Stimulated activated CD8-positive, alpha-beta memory T cell treated with anti-CD3 and anti-CD28 coated beads, Interleukin-15, amount 100 ng/mL, for 1 hour (primary cell): ENCODE data around the gene LRRC8C.
"Not testable (repeated sequence)": the region's sequence is repeated elsewhere in the genome, so short reads cannot be mapped to it uniquely, and the experiment has no call there.

Experiments
- DNase-seq: peaks from one replicate; pipeline ENCODE4 v3.0.0-alpha.2; 2020; ENCODE audit warnings: low read depth

Gene LRRC8C

DNA sequence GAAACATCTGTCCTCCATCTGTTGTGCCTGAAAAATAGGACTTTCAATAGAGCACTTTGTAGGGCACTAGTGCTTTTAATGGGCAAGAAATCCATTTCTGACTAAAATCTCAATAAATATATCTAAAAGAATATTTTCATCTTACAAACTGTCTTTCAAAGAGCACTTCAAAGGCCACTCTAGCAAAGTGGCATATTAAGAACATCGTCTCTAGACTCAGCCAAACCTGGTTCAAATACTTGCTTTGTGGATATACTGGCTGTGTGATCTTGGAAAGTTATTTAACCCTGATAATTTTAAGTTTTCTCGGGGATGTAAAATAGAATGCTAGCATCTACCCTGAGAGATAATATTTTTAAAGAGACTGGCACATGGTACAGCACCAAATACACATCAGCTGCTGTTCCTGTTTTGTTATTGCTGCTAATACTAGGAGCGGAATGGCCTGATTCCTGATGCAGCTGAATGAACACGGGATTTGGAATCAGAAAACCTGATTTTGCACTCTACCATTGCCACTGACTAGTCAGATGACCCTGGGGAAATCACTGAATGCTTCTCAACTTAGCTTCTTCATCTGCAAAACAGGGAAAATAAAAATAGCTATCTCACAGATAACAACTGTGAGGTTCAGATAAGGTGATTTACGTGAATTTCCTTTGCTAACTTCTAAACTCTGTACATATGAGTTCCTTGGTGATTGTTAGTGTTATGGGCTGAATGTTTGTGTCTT, 25.2 kb upstream of the LRRC8C start:
- DNase-seq = no peak

DNA sequence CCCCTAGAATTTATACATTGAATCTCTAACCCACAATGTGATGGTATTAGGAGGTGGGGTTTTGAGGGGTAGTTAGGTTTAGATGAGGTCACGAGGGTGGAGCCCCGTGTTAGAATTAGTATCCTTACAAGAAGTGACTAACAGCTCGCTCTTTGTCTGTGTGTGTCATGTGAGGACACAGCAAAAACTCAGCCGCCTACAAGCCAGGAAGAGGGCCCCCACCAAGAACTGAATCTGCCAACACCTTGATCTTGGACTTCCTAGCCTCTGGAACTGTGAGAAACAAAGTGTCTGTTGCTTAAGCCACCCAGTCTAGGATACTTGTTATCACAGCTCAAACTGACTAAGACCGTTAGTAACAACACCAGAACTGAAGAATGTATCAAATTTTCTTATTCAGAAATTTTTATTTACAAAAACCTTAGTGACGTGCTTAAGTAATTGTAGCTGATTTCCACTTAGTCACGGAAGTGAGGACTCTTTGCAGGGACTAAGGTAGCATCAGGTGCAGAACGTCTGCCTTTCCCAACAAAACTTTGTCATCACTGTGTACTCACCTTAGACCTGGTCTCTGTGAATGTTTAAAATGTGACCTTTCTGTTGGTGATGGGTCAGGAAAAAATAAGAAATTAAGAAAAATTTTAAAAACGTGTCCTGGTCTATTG, 24.5 kb upstream of the LRRC8C start:
- DNase-seq = peak; percentile 46

DNA sequence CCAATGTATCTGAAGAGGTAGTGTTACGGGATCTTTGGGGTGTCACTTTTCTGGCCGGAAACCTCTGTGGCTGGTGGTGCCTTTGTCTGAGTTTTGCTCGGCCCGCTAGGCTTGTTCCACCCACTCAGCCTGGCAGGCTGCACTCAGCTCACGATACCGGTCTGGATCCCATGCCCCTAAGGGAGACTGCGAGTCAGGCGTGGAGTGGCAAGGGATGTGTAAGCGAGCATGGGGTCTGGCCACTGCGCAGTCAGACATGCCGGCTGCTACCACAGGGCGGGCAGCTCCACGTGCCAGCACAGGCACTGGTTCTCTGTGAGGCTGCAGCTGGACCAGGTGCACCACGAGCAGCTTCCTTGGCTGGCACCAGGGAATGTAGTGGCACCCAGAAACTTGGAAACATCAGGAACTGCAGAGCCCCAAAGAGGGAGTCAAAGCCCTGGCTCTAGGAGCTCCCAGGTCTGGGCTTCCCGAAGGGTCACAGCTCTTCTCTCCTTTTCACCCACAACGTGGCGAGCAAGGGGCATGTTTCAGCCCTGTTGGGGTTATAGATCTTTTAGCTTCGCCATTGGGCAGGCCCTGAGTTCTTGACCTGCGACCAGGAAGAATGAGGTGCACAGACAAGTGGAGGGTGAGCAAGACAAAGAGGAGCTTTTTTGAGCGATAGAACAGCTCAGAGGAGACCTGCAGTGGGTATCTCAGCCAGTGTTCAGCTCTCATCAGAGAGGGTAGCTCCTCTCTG, 23.8 kb upstream of the LRRC8C start:
- no peak for DNase-seq

DNA sequence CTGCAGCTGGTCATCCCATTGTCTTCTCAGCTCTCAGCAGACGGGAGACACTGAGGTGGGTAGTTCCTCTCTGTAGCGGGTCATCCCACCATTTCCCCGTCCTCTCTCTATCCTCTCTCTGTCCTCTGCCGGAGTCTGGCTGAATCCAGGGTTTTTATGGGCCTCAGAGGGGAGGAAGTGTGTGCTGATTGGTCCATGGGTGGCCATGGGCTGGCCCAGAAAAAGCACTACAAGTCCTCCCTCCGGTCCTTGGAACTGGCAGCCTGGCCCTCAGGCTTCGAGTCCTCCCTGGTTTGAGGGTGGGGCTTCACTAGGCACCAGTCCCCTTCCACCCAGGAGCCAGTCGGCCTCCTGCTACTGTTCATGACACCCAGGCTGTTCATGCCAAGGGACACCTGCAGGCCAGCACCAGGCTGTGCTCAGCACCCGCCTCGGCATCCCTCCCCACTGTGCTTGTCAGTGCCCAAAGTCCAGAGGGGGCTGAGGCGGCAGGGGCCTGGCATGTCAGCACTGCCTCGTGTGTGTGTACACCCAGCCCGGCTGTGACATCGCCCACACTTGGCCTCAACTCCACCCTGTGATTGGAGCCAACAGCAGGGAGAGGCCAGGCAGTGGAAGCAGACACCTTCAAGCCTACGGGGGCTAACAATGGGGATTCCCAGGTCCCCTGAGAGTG, 23.0 kb upstream of the LRRC8C start:
- DNase-seq = no peak

DNA sequence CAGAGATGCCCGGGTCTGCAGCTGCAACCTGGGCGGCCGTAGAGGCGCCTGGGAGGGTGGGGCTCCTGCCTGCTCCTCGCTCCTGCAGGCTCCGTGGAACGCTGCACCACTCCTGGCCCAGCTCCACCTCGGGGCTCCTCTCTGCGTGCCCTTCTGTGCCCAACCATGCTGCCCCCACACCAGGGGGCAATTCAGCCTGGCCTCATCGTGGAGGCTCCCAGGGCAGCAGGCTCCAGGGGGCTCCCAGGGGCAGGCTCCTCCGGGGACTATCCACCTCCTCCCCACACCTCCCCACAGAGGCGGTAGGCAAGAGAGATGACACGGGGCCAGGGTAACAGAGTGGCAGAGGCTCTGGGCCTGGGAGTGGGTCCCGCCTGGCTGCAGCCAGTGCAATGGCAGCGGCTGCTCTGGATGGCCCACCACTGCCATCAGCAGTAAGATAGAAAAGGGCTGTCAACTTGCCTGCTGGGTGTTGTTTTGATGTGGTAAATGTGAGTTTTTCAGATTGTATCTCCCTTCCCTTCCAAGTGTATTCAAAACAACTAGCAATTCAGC, 22.4 kb upstream of the LRRC8C start:
- DNase-seq = no peak

DNA sequence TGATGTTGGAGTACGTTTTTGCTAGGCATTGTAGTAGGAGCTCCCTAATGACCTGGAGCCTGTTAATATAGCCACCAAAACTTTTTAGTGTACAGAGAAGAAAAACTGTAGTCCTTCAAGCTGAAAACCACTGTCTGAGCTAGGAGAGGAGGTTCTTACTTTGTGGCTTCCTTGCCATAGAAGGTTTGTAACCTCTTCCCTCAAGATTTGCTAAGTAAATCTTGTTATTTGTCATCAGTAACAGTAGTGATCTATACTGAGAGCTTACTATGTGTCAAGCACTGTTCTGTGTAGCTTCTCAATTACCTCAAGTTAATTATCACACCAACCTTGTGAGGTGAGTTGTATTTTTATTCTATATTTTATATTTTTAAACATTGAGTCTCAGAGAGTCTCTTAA, 21.2 kb upstream of the LRRC8C start:
- DNase-seq = no peak

DNA sequence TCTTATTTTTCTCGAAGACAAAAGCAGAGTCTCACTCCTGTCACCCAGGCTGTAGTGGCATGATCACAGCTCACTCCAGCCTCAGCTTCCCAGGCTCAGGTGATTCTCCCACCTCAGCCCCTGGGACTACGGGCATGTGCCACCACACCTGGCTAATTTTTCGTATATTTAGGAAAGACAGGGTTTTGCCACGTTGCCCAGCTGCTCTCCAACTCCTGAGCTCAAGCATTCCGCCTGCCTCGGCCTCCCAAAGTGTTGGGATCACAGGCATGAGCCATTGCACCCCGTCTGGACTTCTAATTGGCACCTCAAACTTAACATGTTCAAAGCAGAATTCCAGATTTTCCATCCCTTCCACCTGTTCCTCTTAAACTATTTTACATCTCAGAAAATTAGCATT, 19.0 kb upstream of the LRRC8C start:
- no peak for DNase-seq

DNA sequence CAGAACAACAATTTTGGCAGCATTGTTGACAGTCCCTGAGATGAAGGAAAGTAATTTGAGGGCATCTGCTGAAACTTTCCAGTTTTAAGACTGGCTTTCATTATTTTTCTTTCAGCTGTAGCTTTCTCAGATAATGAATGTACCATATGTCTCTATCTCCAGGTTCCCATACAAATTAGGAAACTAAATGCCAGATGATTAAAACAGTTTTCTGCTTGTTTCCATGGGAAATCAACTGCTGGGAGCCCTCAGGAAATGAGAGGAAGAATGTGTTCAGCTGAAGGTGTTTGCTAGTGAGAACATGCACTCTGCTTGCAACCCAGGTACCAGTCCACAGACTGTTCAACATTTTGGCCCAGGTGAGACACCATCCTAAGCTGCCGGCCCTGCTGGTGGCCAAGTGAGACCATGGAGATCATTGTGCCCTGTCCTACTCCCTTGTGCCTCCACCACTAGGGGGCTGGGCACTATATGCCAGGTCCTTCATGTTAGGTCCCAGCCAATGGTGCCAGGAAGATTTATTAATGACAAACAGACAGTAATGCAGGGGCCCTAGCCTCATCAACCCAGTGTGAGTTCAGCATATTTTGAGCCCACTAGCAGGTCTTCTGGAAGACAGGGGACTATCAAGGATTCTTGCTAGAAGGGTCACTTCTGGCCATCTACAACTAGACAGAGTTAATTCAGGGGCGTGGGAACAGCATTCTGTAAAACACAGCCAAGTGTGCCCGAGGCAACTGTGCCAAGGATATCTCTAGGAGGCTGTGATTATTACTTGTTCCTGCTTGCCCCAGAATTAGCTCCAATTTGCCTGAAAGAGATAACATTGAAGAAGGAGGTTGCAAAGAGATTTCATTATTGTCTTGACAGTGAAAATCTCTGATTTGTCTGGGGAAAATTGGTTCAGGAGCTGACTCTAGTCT, 17.0 kb upstream of the LRRC8C start:
- DNase-seq = no peak

DNA sequence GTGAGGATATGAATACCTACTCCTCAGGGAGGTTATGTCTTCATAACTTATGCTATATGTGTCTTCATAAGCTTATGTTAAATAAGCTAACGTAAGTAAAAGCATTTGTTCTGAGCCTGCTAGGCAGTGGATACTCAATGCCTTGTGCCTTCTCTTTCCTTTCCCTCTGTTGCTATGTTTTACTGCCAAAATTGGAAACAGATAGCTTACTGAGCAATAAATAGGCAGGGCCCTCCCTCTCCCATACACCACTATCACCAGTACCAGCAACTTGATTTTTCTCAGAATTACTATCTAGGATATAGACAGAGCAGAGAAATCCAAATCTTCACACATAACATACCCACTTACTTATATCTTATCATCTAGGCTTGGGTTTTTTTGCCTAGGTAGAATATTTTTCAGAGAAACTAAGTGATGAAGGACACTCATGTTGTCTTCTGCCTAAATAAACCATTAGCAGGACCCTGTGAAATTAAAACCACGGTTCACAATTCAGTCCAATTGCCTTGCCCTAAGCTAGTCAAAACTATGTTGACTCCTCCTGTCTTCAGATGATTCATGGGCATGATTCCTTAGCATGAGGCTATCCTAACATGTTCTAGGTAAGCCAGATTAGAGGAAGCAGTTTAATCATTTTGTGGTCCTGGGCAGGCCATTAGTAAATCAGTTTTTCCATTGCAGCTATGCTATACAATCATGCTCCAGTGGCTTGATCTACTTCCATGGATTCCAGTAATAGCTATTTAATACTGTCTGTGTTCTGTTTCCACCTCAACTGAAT, 15.9 kb upstream of the LRRC8C start:
- no peak for DNase-seq

DNA sequence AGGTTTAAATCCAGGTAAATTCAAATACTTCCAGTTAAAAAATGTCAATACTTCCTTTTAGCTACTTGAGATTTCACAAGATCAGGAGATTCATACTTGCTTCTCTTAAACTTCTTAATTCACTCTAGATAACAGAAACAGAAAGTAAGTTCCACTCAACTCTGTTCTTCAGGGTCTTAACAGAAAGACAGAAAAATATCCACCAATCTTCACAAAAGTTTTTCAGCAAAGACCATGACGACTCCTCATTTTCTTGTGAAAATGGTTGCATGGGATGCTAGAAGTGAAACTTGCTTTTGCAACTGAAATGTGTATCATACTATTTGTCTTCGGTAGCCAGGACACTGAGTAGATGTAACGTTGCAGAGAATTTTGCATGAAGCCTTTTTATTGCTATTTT, 12.3 kb upstream of the LRRC8C start:
- DNase-seq = no peak

DNA sequence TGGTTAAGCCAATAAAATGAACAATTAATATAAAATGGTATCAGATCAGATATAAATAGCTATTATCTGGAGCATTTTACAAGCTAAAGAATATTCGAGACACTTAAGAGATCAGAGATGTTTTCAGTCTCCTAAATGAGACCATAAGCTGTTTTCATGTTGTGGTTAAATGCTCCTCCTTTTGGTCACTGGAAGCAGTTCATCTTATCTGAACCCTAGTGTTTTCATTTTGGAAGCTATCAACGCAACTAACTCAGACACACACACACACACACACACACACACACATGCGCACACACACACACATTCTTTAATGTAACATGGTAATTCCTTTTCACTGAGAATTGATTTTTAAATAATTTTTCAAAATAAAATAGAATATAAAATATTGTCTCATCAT, 10.0 kb upstream of the LRRC8C start:
- no peak for DNase-seq

DNA sequence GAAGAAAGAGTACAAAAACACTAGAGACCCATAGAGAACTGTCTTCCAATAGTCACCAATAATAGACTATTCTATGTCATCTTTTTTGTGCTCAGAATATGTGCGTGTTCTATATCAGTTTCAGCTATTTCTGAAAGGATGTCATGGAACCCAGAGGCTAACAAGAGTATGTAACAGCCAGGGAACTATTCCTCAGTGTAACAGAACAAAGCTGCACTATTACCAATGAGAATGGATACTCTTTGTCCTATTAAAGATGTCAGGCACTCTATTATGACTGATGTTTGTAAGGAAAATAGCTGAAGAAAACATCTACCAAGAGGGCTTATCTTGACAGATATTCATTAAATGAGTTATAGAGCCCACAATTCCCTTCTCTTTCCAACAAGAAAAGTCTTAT, 8.6 kb upstream of the LRRC8C start:
- no peak for DNase-seq

DNA sequence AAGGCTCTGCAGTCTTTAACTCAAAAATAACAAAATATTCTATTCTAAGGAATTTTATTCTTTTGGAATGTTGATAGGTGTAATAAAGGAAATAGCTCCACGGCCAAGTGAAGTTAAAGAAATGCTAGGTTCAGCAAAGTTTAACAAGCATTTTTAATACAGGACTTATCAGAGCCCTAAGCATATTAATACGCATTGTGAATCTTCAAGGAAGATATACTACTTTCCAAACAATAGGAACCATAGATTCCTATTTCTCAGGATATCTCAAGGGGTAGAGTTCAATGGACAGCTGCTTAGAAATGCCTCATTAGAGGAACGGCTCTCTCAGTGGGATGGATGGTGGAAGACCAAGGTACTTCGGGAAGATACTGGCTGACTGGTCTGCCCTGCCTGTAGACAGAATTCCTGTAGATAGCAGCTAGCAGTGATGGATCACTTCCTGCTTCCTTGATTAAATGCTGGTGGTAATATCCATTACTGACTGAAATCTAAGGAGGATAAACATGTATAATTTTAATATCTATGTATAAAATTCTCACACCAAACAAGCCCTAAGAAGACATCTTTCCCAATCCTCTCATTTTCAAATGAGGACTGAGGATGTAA, 8.1 kb upstream of the LRRC8C start:
- no peak for DNase-seq

DNA sequence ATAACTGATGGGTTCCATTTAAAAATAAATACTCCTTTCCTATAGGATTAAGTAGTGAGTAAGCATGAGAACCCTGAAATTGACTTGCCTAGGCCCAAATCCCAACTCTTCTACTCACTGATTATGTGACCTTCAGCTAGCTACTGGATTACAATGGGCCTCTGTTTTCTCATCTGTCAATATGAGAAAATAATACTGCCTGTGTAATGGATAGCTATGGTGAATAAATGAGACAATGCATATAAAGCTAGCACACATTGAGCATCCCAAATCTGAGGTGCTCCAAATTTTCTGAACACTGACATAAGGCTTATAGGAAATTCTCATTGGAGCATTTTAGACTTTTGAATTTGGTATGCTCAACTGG, 5.3 kb upstream of the LRRC8C start:
- DNase-seq = no peak

DNA sequence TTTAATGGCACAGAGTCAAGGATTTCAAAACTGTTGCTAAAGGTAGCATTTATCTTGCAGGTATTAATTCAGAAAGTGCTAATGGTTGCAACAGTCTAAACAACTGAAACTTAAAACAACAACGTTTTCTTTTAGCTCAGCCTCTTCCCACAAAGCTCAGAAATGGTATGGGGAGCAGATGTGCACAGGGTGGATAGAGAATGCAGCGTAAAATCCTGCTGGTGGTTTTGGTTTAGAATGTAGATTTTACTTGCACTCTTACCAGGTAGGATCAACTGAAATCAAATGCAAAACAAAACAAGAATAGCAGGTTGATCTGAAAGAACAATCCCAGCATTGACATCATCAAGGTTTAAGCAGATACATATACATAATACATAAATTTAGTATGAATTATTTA, 3.8 kb upstream of the LRRC8C start:
- no peak for DNase-seq

DNA sequence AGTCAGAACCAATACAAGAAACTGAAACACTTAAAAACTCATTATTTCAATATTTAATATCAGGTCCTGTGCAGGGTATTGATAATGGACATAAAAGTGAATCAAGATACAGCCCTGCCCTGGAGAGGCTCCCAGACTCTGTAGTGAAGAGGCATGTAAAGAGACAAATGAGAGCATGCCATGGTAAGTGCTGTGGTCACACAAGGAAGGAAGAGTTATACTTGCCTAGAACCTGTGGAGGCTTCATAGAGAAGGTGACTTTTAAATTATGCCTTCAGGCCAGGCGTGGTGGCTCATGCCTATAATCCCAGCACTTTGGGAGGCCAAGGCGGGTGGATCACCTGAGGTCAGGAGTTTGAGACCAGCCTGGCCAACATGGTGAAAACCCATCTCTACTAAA, 3.3 kb upstream of the LRRC8C start:
- not testable (repeated sequence) for DNase-seq

DNA sequence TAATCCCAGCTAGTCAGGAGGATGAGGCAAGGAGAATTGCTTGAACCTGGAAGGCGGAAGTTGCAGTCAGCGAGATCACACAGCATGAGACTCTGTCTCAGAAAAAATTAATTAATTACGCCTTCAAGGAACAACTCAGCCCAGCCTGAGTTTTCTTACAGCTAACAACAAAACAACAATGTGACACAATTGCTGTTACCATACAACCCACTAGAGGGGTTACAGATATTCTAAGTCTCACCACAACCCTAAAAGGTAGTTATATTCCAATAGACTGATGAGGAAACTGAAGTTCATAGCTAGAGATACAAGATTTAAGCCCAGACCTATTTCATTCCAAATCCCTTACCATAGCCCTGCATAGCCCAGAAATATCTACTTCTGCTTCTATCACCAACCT, 2.9 kb upstream of the LRRC8C start:
- no peak for DNase-seq

DNA sequence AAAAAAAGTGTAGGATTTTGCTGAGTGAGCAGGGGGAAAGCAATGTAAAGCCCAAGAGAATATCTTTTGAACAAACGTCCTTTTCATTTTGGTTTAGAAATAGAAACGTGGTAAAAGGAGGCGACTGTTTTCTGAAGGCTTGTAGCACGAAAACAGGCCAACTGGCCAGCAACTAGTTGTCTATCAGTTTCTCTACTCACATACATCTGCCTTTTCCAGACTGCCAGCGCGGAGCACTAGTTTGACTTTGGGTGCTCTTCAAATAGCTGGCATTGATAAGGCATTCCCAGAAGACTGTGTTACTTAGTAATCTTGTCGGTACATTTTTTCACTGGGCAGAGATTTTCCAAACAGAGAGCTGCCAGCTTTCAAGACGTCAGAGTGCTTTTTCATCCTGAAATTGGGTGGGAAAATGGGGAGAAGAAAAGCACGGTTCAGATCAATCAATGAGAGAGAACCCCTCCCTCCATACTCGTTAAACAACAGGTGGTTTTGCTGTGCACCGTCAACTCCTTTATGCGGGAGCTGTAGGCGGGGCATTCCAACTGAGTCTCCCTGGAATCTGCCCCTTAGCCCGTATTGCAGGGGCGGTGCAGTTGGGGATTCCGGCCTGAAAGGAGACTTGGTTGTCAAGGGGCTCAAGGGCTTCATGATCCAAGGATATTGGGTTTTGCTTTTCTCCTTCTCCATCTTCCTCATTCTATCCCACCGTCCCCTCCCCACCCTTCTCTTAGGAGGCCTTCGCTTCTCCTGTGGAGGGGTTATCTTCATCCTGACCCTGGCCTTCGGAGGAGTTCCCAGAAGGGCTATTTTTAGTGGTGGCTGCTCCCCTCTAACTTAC, 884 bp upstream of the LRRC8C start:
- DNase-seq = no peak

DNA sequence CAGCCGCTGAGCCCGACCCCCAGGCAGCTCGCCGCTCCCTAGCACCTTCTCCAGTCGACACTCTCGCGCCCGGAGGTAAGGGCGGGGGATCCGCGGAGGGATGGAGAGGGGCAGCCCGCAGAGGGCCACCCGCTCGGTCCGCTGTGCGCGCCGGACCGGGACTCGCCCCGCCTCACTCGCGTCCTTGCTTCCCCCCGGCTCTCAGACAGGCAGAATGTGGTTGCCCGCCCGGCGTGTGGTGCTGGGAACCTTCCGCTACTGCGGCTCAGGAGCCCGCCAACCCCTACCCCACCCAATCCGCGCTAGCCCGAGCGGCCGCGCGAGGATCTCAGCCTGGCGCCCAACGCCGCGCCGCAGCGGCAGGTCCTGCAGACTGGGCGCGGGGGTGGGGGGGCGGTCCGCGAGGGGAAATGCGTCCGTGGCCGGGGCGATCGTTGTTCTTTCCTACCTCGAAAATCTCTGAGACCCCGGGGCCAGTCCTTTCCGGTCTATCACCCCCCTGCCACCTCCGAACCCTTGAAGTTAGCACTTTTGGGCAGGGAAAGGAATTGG, 404 bp downstream of the LRRC8C start:
- no peak for DNase-seq
